H9 (cell line): Measurements from ENCODE around the gene COL19A1. TPM values are rescaled to one million over a fixed set of nuclear protein-coding genes. Genes with fewer than 3 reads are reported as not detected.

ENCODE experiments used
- DNase-seq: peaks from one replicate; pipeline ENCODE4 v3.0.0-alpha.2; 2017
- H2AFZ ChIP-seq: one replicate; pipeline ENCODE4 v1.6.1; 2013; ENCODE audit warnings: mild to moderate bottlenecking, low read length, control low read depth, moderate library complexity
- H2AK5ac ChIP-seq: 2 replicates; pipeline ENCODE4 v1.6.1; 2013; ENCODE audit warnings: low read length, control low read depth, mixed read lengths; ENCODE audit not compliant: insufficient read length
- H2BK120ac ChIP-seq: one replicate; pipeline ENCODE4 v1.6.1; 2013; ENCODE audit warnings: low read depth, mild to moderate bottlenecking, low read length, control low read depth, inconsistent platforms; ENCODE audit not compliant: poor library complexity, severe bottlenecking
- H2BK12ac ChIP-seq: 2 replicates; pipeline ENCODE4 v1.6.1; 2013; ENCODE audit warnings: low read length, control low read depth, mixed read lengths, low read depth; ENCODE audit not compliant: insufficient read length
- H2BK15ac ChIP-seq: 2 replicates; pipeline ENCODE4 v1.6.1; 2013; ENCODE audit warnings: low read depth, low read length, control low read depth
- H2BK20ac ChIP-seq: one replicate; pipeline ENCODE4 v1.6.1; 2013; ENCODE audit warnings: low read depth, mild to moderate bottlenecking, low read length, control low read depth, inconsistent platforms; ENCODE audit not compliant: poor library complexity, severe bottlenecking
- H2BK5ac ChIP-seq: 2 replicates; pipeline ENCODE4 v1.6.1; 2013; ENCODE audit warnings: low read length, control low read depth, mixed read lengths; ENCODE audit not compliant: insufficient read length
- H3K14ac ChIP-seq: 2 replicates; pipeline ENCODE4 v1.6.1; 2013; ENCODE audit warnings: low read length, control low read depth; ENCODE audit not compliant: insufficient read depth
- H3K18ac ChIP-seq: 2 replicates; pipeline ENCODE4 v1.6.1; 2013; ENCODE audit warnings: low read depth, mild to moderate bottlenecking, mixed read lengths, low read length, control low read depth; ENCODE audit not compliant: insufficient read length
- H3K23ac ChIP-seq: 2 replicates; pipeline ENCODE4 v1.6.1; 2013; ENCODE audit warnings: low read length, control low read depth, mixed read lengths, low read depth; ENCODE audit not compliant: insufficient read length
- H3K23me2 ChIP-seq: 2 replicates; pipeline ENCODE4 v1.6.1; 2013; ENCODE audit warnings: low read depth, mild to moderate bottlenecking, mixed read lengths, low read length, control low read depth; ENCODE audit not compliant: insufficient read length, poor library complexity, severe bottlenecking
- H3K27ac ChIP-seq: 2 replicates; pipeline ENCODE4 v1.5.1; 2013; ENCODE audit warnings: low read length, control low read depth, mixed read lengths, low read depth; ENCODE audit not compliant: insufficient read length
- H3K27me3 ChIP-seq: 2 replicates; pipeline ENCODE4 v1.6.1; 2013; ENCODE audit warnings: low read length, control low read depth, inconsistent platforms; ENCODE audit not compliant: insufficient read depth
- H3K4ac ChIP-seq: 2 replicates; pipeline ENCODE4 v1.6.1; 2013; ENCODE audit warnings: low read depth, mild to moderate bottlenecking, control low read depth, inconsistent platforms, low read length, moderate library complexity
- H3K4me1 ChIP-seq: 2 replicates; pipeline ENCODE4 v1.6.1; 2013; ENCODE audit warnings: low read length, control low read depth, inconsistent platforms; ENCODE audit not compliant: insufficient read depth
- H3K4me2 ChIP-seq: 2 replicates; pipeline ENCODE4 v1.6.1; 2013; ENCODE audit warnings: low read length, control low read depth, mixed read lengths; ENCODE audit not compliant: insufficient read length, insufficient read depth
- H3K56ac ChIP-seq: 2 replicates; pipeline ENCODE4 v1.6.1; 2013; ENCODE audit warnings: low read depth, mild to moderate bottlenecking, mixed read lengths, low read length, control low read depth; ENCODE audit not compliant: insufficient read length
- H3K79me1 ChIP-seq: 2 replicates; pipeline ENCODE4 v1.6.1; 2013; ENCODE audit warnings: low read depth, mild to moderate bottlenecking, moderate library complexity, low read length, control low read depth, inconsistent platforms; ENCODE audit not compliant: insufficient read depth, poor library complexity, severe bottlenecking
- H3K79me2 ChIP-seq: 2 replicates; pipeline ENCODE4 v1.6.1; 2013; ENCODE audit warnings: low read length, control low read depth, inconsistent platforms; ENCODE audit not compliant: insufficient read depth
- H3K9ac ChIP-seq: 2 replicates; pipeline ENCODE4 v1.6.1; 2013; ENCODE audit warnings: low read length, control low read depth, mixed read lengths; ENCODE audit not compliant: insufficient read length; ENCODE audit errors: extremely low read depth
- H3K9me3 ChIP-seq: one replicate; pipeline ENCODE4 v1.6.1; 2013; ENCODE audit warnings: low read depth, low read length, inconsistent platforms; ENCODE audit not compliant: control insufficient read depth
- H3T11ph ChIP-seq: one replicate; pipeline ENCODE4 v1.6.1; 2013; ENCODE audit warnings: mild to moderate bottlenecking, low read length, control low read depth, inconsistent platforms
- H4K20me1 ChIP-seq: one replicate; pipeline ENCODE4 v1.6.1; 2013; ENCODE audit not compliant: control insufficient read depth, insufficient read length, insufficient read depth
- H4K5ac ChIP-seq: 2 replicates; pipeline ENCODE4 v1.6.1; 2013; ENCODE audit warnings: low read depth, mild to moderate bottlenecking, mixed read lengths, low read length, control low read depth; ENCODE audit not compliant: insufficient read length
- H4K8ac ChIP-seq: replicated peaks from 2 replicates; pipeline ENCODE4 v1.6.1; 2013; ENCODE audit warnings: low read length, control low read depth, mixed read lengths, low read depth; ENCODE audit not compliant: insufficient read length
- H4K91ac ChIP-seq: 2 replicates; pipeline ENCODE4 v1.6.1; 2013; ENCODE audit warnings: low read depth, mild to moderate bottlenecking, moderate library complexity, mixed read lengths, low read length, control low read depth; ENCODE audit not compliant: insufficient read length
- H3K27ac Mint-ChIP-seq, 3 experiments: 2 replicates in 2 of 3; 3 replicates in 1 of 3; pipeline ENCODE4 v1.8.0; 2020 to 2021; ENCODE audit warnings: mixed read lengths in 3 of 3, mild to moderate bottlenecking in 1 of 3, moderate library complexity in 1 of 3
- H3K27me3 Mint-ChIP-seq: 2 replicates; pipeline ENCODE4 v1.8.0; 2021; ENCODE audit warnings: low read depth, mild to moderate bottlenecking, moderate library complexity, mixed read lengths
- H3K36me3 Mint-ChIP-seq, 3 experiments: 2 replicates in 2 of 3; 3 replicates in 1 of 3; pipeline ENCODE4 v1.8.0; 2020 to 2021; ENCODE audit warnings: low read depth in 3 of 3, mixed read lengths in 3 of 3; ENCODE audit not compliant: insufficient read depth in 1 of 3
- H3K4me1 Mint-ChIP-seq, 2 experiments: 2 replicates each; pipeline ENCODE4 v1.8.0; 2020; ENCODE audit warnings: mixed read lengths in 2 of 2
- H3K4me3 Mint-ChIP-seq, 2 experiments: 2 replicates in 1 of 2; 3 replicates in 1 of 2; pipeline ENCODE4 v1.8.0; 2020 to 2021; ENCODE audit warnings: mild to moderate bottlenecking in 2 of 2, mixed read lengths in 2 of 2, moderate library complexity in 1 of 2
- H3K9me3 Mint-ChIP-seq, 2 experiments: 2 replicates in 1 of 2; 3 replicates in 1 of 2; pipeline ENCODE4 v1.8.0; 2020; ENCODE audit warnings: mild to moderate bottlenecking in 2 of 2, mixed read lengths in 2 of 2, moderate library complexity in 1 of 2
- WGBS: extraction: QIAGEN DNeasy Blood & Tissue Kit; methylation state at CpG from one replicate; pipeline ENCODE4 v1.1.7; 2013; ENCODE audit warnings: missing lambda C conversion rate, low lambda C conversion rate, mixed read lengths; ENCODE audit not compliant: insufficient read length; ENCODE audit errors: extremely low coverage; 5-methylcytosine and 5-hydroxymethylcytosine counted together
- total RNA-seq: library from RNA; stranded (reverse); gene quantifications from 2 replicates; pipeline ENCODE4 v1.2.1, GENCODE V29; 2021
- TF ChIP-seq, protein P1 (sequence below): fragments of 200-600 bp; sonication (generic); conservative IDR thresholded peaks from 3 replicates; pipeline ENCODE4 v1.8.0; 2021; ENCODE audit warnings: antibody characterized with exemption, mild to moderate bottlenecking

COL19A1 gene
- total RNA-seq, 1 experiment from 2014 or later = not detected

GRCh38 chr6:70080443-70081070, 214.2 kb downstream of the COL19A1 start:
- Histone ChIP-seq H4K8ac (no peak overlapping the region), H3K79me1 (no peaks in the 10 kb centered on the region), H3K14ac (no peak overlapping the region), H2BK20ac (no peak overlapping the region), H2AK5ac (no peak overlapping the region), H3K4me2 (no peak overlapping the region), H3K4ac (no peak overlapping the region), H3K9me3 (no peaks in the 10 kb centered on the region), H3K56ac (no peak overlapping the region), H3K23me2 (no peaks in the 10 kb centered on the region), H2BK15ac (no peak overlapping the region), H3K23ac (no peak overlapping the region), H2BK120ac (no peak overlapping the region), H4K91ac (no peak overlapping the region), H3K4me1 (no peaks in the 10 kb centered on the region), H4K5ac (no peak overlapping the region), H3K27ac (no peak overlapping the region), H3K79me2 (no peaks in the 10 kb centered on the region), H2BK5ac (no peak overlapping the region), H3K18ac (peak overlapping the region; percentile 58), H3T11ph (peak overlapping the region; percentile 82), H3K9ac (no peak overlapping the region), H3K27me3 (no peaks in the 10 kb centered on the region), H4K20me1 (no peaks in the 10 kb centered on the region), H2AFZ (no peak overlapping the region), H2BK12ac (no peak overlapping the region)
- Mint-ChIP-seq H3K36me3 (no peaks in the 10 kb centered on the region), H3K27me3 (no peaks in the 10 kb centered on the region), H3K4me1 (peaks cover 13 to 22% of the 10 kb centered on the region in 2 experiments), H3K27ac (peak overlapping the region in 2 of 3 experiments; percentile 54 to 74; a peak in 2 of 7 replicates), H3K4me3 (no peak overlapping the region), H3K9me3 (no peaks in the 10 kb centered on the region)
- TF ChIP-seq, protein P1, sequence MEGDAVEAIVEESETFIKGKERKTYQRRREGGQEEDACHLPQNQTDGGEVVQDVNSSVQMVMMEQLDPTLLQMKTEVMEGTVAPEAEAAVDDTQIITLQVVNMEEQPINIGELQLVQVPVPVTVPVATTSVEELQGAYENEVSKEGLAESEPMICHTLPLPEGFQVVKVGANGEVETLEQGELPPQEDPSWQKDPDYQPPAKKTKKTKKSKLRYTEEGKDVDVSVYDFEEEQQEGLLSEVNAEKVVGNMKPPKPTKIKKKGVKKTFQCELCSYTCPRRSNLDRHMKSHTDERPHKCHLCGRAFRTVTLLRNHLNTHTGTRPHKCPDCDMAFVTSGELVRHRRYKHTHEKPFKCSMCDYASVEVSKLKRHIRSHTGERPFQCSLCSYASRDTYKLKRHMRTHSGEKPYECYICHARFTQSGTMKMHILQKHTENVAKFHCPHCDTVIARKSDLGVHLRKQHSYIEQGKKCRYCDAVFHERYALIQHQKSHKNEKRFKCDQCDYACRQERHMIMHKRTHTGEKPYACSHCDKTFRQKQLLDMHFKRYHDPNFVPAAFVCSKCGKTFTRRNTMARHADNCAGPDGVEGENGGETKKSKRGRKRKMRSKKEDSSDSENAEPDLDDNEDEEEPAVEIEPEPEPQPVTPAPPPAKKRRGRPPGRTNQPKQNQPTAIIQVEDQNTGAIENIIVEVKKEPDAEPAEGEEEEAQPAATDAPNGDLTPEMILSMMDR = no peak
- WGBS = no CpG with 5 or more reads among the region's 4 CpGs
- no peak for DNase-seq
